ENCODE measurements around the gene MIGA2. TPM values are rescaled to one million over a fixed set of nuclear protein-coding genes. Genes with fewer than 3 reads are reported as not detected.

Gene MIGA2
- total and polyA plus RNA-seq, 2 of the 4 experiments (the other 2 are of a cell fraction): 12.5 to 25.3 TPM

DNA sequence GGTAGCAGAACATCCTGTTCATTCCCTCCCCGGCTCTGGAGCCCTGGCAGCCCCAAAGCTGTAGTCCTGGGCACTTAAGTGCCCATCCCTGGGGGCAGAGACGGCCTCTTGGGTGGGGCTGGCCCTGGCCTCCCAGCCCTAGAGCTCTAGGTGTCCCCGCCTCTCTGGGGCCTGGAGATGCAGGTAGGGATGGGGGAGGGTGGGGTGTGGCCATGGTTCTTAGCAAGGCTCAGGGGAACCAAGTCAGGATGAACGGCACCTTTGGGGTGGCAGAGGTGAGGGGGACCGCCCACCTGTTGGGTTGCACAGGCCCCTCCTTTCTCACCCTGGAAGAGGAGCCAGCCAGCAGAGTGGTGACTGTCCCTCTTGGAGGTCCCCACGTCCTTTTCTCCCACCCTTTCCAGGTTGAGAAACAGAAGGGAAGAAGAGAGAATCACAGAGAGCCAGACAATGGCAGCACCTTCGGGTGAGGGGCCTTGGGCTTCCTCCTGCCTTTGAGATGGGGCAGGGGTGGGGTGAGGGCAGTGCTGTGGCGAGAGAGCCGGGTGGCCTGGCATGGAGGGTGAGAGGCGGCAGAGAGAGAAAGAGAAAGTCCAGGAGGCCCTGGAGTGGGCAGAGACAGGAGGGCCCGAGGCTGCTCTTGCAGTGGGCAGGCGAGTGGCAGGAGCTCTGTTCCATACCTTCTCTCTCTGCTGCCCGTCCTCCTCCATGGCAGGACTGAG, 71.8 kb downstream of the MIGA2 start:
- no peak for DNase-seq
- H4K8ac ChIP-seq (ENCODE audit: low read depth in 2 of 2, low read length in 2 of 2): no peak overlapping the region
- ATAC-seq (ENCODE audit: low read depth): no peak
- H3K27ac ChIP-seq (ENCODE audit: insufficient read depth, low read length): no peak overlapping the region
- peaks cover 22% of the 10 kb centered on the region for H3K36me3 ChIP-seq (ENCODE audit: control insufficient read depth, insufficient read depth, low read length)
- H2AFZ ChIP-seq (replicated peaks; ENCODE audit: low read length, poor library complexity): no peak overlapping the region
- no TSS peak for BruUV-seq (replicated peaks)
- H2BK120ac ChIP-seq (ENCODE audit: low read depth, low read length): no peak overlapping the region
- H4K5ac ChIP-seq (ENCODE audit: low read depth, low read length): no peak overlapping the region
- no peaks in the 10 kb centered on the region for H3K27me3 ChIP-seq (ENCODE audit: control insufficient read depth, insufficient read depth, low read length)
- H2AK9ac ChIP-seq (replicated peaks; ENCODE audit: low read depth, low read length, poor library complexity): peak overlapping the region; percentile 57
- no peak overlapping the region for H3K14ac ChIP-seq (replicated peaks; ENCODE audit: low read depth, low read length)
- TF ChIP-seq RFX5 (IDR thresholded peaks at IDR 0.05; ENCODE audit: low read depth, low read length): no peak
- dilution Hi-C loops (cut with HindIII; ENCODE audit: low sequenced_read_pairs, unreplicated experiment) (no loop called here), in situ Hi-C loops (cut with MboI; ENCODE audit: low sequenced_read_pairs) (no loop called here), intact Hi-C loops (cut with micrococcal nuclease) (no loop called here)
- peaks cover 4% of the 10 kb centered on the region for H4K20me1 ChIP-seq (ENCODE audit: insufficient read depth, low read length)
- no peak overlapping the region for H3K56ac ChIP-seq (ENCODE audit: extremely low read depth, insufficient read depth, low read length)
- ChIA-PET CTCF (no interaction called here), POLR2A (ENCODE audit: unreplicated experiment) (no interaction called here)
- H3K4me1 ChIP-seq (ENCODE audit: control insufficient read depth, insufficient read depth, low read length): peaks cover 7% of the 10 kb centered on the region
- H3K9me3 ChIP-seq (ENCODE audit: control insufficient read depth, insufficient read depth, low read length): no peaks in the 10 kb centered on the region
- 0 out of 2 replicates have a peak, but pooled peaks cover 3% of the 10 kb centered on the region for H3K9me1 ChIP-seq (ENCODE audit: insufficient read depth, low read length)
- no peak overlapping the region for H2BK20ac ChIP-seq (ENCODE audit: low read depth, low read length)
- no peak overlapping the region for H3K23ac ChIP-seq (ENCODE audit: low read depth, low read length)
- no peak overlapping the region for H2BK15ac ChIP-seq (ENCODE audit: low read depth, low read length)
- H3K4me2 ChIP-seq (ENCODE audit: low read depth, low read length): no peak overlapping the region
- H2BK5ac ChIP-seq (ENCODE audit: low read depth, low read length, poor library complexity, severe bottlenecking): no peak overlapping the region
- H4K91ac ChIP-seq (ENCODE audit: insufficient read depth, low read depth, low read length): no peak overlapping the region
- H3K9ac ChIP-seq (ENCODE audit: low read depth, low read length): no peak overlapping the region
- H3K79me1 ChIP-seq (ENCODE audit: low read depth in 1 of 2, low read length in 2 of 2): peaks cover 15 to 53% of the 10 kb centered on the region in 2 experiments
- WGBS, 2 experiments (ENCODE audit: extremely low coverage in 2 of 2, insufficient read length in 1 of 2): 85% methylated on average over 2 of the region's 13 CpGs; no CpG with 5 or more reads in 1 of the 2 experiments
- no peak overlapping the region for H3K18ac ChIP-seq (ENCODE audit: low read depth, low read length)
- H3K4me3 ChIP-seq (ENCODE audit: insufficient read depth, low read depth, low read length): no peak overlapping the region
- no peak overlapping the region for H3K4ac ChIP-seq (ENCODE audit: low read depth, low read length)
- no peak overlapping the region for H2AK5ac ChIP-seq (ENCODE audit: low read depth, low read length)

All from IMR-90 (cell line).